GM10266 (cell line): ENCODE measurements around the gene KLHL3.

Experiments used
- DNase-seq: peaks from one replicate; pipeline ENCODE4 v3.0.0; 2012; ENCODE audit errors: extremely low spot score
- CTCF ChIP-seq: IDR thresholded peaks from 2 replicates; pipeline ENCODE4 v1.5.1; 2012; ENCODE audit warnings: mild to moderate bottlenecking, low read depth; ENCODE audit not compliant: control insufficient read depth, insufficient read depth; ENCODE audit errors: missing control alignments

KLHL3 gene

GRCh38 chr5:137582218-137582617 lies 153.7 kb downstream of the KLHL3 start:
- no peak for TF ChIP-seq CTCF
- DNase-seq: no peak

GRCh38 chr5:137581776-137582175 lies 154.1 kb downstream of the KLHL3 start:
- no peak for TF ChIP-seq CTCF

GRCh38 chr5:137580030-137580429 lies 155.9 kb downstream of the KLHL3 start:
- DNase-seq: no peak
- peak; percentile 1 for TF ChIP-seq CTCF

More at GRCh38 chr5:137581776-137582175, 154.1 kb downstream of the KLHL3 start:
- no peak for DNase-seq

- no peak for TF ChIP-seq CTCF
- DNase-seq: no peak
Measured at GRCh38 chr5:137575847-137576246, 160.0 kb downstream of the KLHL3 start.

- DNase-seq: no peak
- no peak for TF ChIP-seq CTCF
Measured at GRCh38 chr5:137575211-137575610, 160.7 kb downstream of the KLHL3 start.

- TF ChIP-seq CTCF: no peak
- no peak for DNase-seq
Measured at GRCh38 chr5:137573376-137573775, 162.5 kb downstream of the KLHL3 start.

GRCh38 chr5:137572042-137572695 lies 163.7 kb downstream of the KLHL3 start:
- no peak for TF ChIP-seq CTCF
- DNase-seq: no peak
